Heart left ventricle (tissue), 16 donors: ENCODE results near the gene WNT10A. TPM values are rescaled to one million over a fixed set of nuclear protein-coding genes. Genes with fewer than 3 reads are reported as not detected.

ENCODE experiments used
- ATAC-seq, 4 donors: fragments of 200-7000 bp; cut with Tn5 transposase; one replicate each; pipeline ENCODE4 v1.9.1; 2020 to 2022; ENCODE audit warnings: moderate library complexity in 4 of 4, mild to moderate bottlenecking in 3 of 4, moderate number of reproducible peaks in 1 of 4
- DNase-seq, 5 donors: peaks; one replicate each; pipeline ENCODE4 v3.0.0-alpha.2; 2020
- H3K27ac ChIP-seq, 12 donors: fragments of 200-600 bp; sonication (generic) in 4 of 12; one replicate each; pipeline versions ENCODE4 v1.5.0 to v1.8.0; 2016 to 2022; ENCODE audit warnings: mild to moderate bottlenecking in 2 of 12
- H3K27me3 ChIP-seq, 9 donors: fragments of 200-600 bp; sonication (generic) in 2 of 9; one replicate each; pipeline versions ENCODE4 v1.5.1 to v1.8.0; 2016 to 2022; ENCODE audit warnings: mild to moderate bottlenecking in 3 of 9
- H3K36me3 ChIP-seq, 9 donors: fragments of 200-600 bp; sonication (generic) in 2 of 9; one replicate each; pipeline versions ENCODE4 v1.5.0 to v1.8.0; 2018 to 2022; ENCODE audit warnings: mild to moderate bottlenecking in 2 of 9
- H3K4me1 ChIP-seq, 12 donors: fragments of 200-600 bp; sonication (generic) in 4 of 12; one replicate each; pipeline versions ENCODE4 v1.5.0 to v1.8.0; 2016 to 2022; ENCODE audit warnings: mild to moderate bottlenecking in 3 of 12
- H3K4me3 ChIP-seq, 12 donors: fragments of 200-600 bp; sonication (generic) in 4 of 12; one replicate each; pipeline versions ENCODE4 v1.5.0 to v1.8.0; 2017 to 2022; ENCODE audit warnings: mild to moderate bottlenecking in 9 of 12, moderate library complexity in 4 of 12
- H3K9me3 ChIP-seq, 12 donors: fragments of 200-600 bp; sonication (generic) in 4 of 12; one replicate each; pipeline versions ENCODE4 v1.5.0 to v1.8.0; 2016 to 2022; ENCODE audit warnings: mild to moderate bottlenecking in 1 of 12
- POLR2A ChIP-seq, 2 donors: fragments of 450-650 bp; IDR thresholded peaks; one replicate each; pipeline ENCODE4 v1.6.1; 2017; ENCODE audit warnings: antibody characterized with exemption in 2 of 2, mild to moderate bottlenecking in 2 of 2, moderate library complexity in 2 of 2
- WGBS, 4 donors: extraction: QIAGEN DNeasy Blood & Tissue Kit in 2 of 4; methylation state at CpG; one replicate each; pipeline versions ENCODE4 v1.1.5 to v1.1.7; 2013 to 2018; 5-methylcytosine and 5-hydroxymethylcytosine counted together
- intact Hi-C, 10 donors: fragments of 100-400 bp; cut with DNase I; formaldehyde crosslinking; loops; one replicate each; pipeline versions ENCODE4 v1.11.1 to v1.14.2; 2022
- polyA plus RNA-seq, 2 donors: library from polyadenylated mRNA; stranded (reverse); fragments of 200-250 nt; gene quantifications; one replicate each; pipeline ENCODE4 v1.2.3, GENCODE V29; 2013
- total RNA-seq, 9 donors: library from RNA; depleted of rRNA in 2 of 9; stranded (reverse); fragments of >200 nt in 2 of 9; fragmentation: NEBNext Ultra II Directional in 3 of 9; extraction: Animal tissue kit (Norgen Biotek cat#: 25700) in 3 of 9; gene quantifications; one replicate each; pipeline versions ENCODE4 v1.1.0 to v1.2.4, GENCODE V29; 2016 to 2023
- TF ChIP-seq, protein P1 (sequence below), 12 donors: fragments of 200-600 bp; sonication (generic) in 4 of 12; IDR thresholded peaks; one replicate each; pipeline versions ENCODE4 v1.5.0 to v1.8.0; 2018 to 2022; ENCODE audit warnings: antibody characterized with exemption in 12 of 12, mild to moderate bottlenecking in 5 of 12
- donor health status: ischemic (EF 13 %, LVEDD 7.1; RV severe dilation, severe dysfunction).
- donor health status: healthy with polysubstance abuse.
- donor health status: DM: no; HTN: yes; CAD: no.
- donor health status: DM: no; HTN: no; CAD: no.
- donor health status: ischemic (EF 25% LVEDD 6.9; RV normal size, moderate dysfunction).
- donor health status: ischemic (EF 25% LVEDD 5.7; RV mildly dilated, moderate dysfunction).
- donor health status: healthy.
- donor health status: DM: yes; HTN: yes; CAD: no.
- donor health status: ischemic (EF 35%, LVEDD 5.7; RV mildly dilated, moderate dysfunction).
- donor health status: nonischemic (EF 11% LVEDD 7.7; RV severe dilation, severe dysfunction).
- donor health status: DM: yes; HTN: yes; CAD: no.
- donor health status: PGD.
- donor health status: ischemic (EF 29% LVEDD 5.4; RV normal size, mild dysfunction).
- donor health status: nonischemic (EF 23%, LVEDD 6.1; RV moderate dilation, normal function).

Gene WNT10A
- total and polyA plus RNA-seq, 11 donors: 0.08 to 1.3 (median 0.16) TPM; not detected in 8

DNA sequence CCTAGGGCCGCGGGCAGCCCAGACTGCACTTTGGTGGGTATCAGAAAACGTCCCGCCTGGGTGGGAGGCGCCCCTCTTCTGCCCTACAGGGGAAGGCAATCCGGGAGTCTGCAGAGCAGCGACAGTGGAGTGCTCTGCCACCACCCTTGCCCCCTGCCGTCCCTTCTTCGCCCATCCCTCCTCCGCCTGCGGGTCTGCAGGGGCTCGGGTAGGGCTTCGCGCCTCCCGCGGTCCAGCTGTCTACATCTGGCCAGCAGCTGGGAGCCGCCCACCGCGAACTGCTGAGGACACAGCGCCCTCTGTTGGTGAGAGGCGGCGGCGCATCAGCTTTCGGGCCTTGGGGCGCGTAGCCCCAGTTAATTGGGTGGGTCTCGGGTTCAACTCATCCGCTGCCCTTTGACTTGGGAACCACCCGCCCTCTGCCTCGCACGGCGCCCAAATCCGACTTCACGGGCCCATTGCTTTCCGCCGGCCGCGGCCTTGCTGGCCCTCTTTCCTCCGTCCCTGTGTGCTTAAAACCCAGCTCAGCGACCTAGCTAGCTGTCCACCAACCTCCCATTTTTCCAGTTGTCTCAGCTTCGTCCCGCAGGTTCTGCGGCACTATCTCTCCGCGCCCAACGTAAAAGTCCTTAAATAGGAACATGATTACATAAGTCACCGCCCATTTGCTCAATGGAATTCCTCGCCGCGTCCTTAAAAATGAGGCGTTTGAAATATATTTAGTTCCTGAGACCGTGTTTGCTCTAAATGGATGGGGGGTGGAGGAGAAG is 17.6 kb downstream of the WNT10A start:
- peak; percentile 58 to 88 (median 70) for DNase-seq
- peak; percentile 79 to 88 (median 80) for ATAC-seq
- peaks cover 39 to 97% (median 86%) of the 10 kb centered on the region in 9 donors for H3K27me3 ChIP-seq
- H3K9me3 ChIP-seq: no peaks in the 10 kb centered on the region
- 3 to 6% (median 4%) methylated on average over 15 to 52 of the region's 52 CpGs for WGBS, 4 donors
- peaks cover 0 to 33% (median 16%) of the 10 kb centered on the region in 12 donors for H3K4me1 ChIP-seq
- intact Hi-C loops: loop anchor here in 9 of 10 donors (1.0 to 5.0 kb wide), 4 partner anchors 21 to 46 kb away; no protein-coding TSS in a partner anchor
- H3K27ac ChIP-seq: no peak overlapping the region
- TF ChIP-seq, protein P1, sequence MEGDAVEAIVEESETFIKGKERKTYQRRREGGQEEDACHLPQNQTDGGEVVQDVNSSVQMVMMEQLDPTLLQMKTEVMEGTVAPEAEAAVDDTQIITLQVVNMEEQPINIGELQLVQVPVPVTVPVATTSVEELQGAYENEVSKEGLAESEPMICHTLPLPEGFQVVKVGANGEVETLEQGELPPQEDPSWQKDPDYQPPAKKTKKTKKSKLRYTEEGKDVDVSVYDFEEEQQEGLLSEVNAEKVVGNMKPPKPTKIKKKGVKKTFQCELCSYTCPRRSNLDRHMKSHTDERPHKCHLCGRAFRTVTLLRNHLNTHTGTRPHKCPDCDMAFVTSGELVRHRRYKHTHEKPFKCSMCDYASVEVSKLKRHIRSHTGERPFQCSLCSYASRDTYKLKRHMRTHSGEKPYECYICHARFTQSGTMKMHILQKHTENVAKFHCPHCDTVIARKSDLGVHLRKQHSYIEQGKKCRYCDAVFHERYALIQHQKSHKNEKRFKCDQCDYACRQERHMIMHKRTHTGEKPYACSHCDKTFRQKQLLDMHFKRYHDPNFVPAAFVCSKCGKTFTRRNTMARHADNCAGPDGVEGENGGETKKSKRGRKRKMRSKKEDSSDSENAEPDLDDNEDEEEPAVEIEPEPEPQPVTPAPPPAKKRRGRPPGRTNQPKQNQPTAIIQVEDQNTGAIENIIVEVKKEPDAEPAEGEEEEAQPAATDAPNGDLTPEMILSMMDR (IDR thresholded peaks at IDR 0.05): peak; percentile 87 to 97 (median 94)
- TF ChIP-seq POLR2A (IDR thresholded peaks at IDR 0.05): no peak
- no peaks in the 10 kb centered on the region for H3K36me3 ChIP-seq
- peak overlapping the region in 9 of 12 donors; percentile 5 to 41 (median 14) for H3K4me3 ChIP-seq

DNA sequence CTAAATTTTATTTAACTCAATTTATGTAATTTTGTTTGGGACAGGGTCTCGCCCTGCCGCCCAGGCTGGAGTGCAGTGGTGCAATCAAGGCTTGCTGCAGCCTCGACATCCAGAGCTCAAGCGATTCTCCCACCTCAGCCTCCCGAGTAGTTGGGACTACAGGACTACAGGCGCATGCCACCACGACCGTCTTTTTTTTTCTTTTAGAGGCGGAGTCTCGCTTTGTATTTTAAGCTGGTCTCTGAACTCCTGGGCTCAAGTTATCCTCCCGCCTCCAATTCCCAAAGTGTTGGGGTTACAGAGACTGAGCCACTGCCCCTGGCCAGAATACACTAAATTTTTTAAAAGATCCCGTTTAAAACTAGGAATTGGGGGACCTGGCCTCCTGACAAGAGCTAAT is 18.5 kb downstream of the WNT10A start:
- Histone ChIP-seq H3K36me3 (no peaks in the 10 kb centered on the region), H3K27ac (no peak overlapping the region), H3K4me3 (peak overlapping the region in 1 of 12 donors; percentile 8), H3K27me3 (peaks cover 34 to 97% (median 82%) of the 10 kb centered on the region in 9 donors), H3K4me1 (peaks cover 0 to 30% (median 15%) of the 10 kb centered on the region in 12 donors), H3K9me3 (no peaks in the 10 kb centered on the region)
- WGBS, 4 donors: 29 to 39% (median 34%) methylated on average over 12 of the region's 12 CpGs
- intact Hi-C loops: loop anchor here in 7 of 10 donors (2.0 to 5.0 kb wide), 3 partner anchors 22 to 47 kb away; no protein-coding TSS in a partner anchor
- TF ChIP-seq POLR2A (IDR thresholded peaks at IDR 0.05): no peak
- DNase-seq (no peak), ATAC-seq (no peak)

DNA sequence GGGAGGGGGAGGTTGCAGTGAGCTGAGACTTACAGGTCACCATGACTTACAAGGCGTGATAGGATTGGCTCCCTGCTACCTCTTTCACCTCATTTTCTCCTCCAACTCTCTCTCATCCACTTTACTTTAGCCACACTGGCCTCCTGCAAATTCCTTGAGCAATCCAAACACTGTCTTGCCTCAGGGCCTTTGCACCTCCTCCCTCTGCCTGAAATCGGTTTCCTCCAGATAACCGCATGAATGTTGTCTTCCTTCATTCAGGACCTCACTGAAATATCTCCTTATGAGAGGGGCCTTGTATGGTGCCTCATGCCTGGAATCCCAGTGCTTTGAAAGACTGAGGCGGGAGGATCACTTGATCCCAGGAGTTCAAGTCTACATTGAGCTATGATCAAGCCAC is 21.8 kb downstream of the WNT10A start:
- WGBS, 4 donors: 86 to 91% (median 88%) methylated on average over 4 of the region's 4 CpGs
- intact Hi-C loops: no loop called here
- no peaks in the 10 kb centered on the region for H3K9me3 ChIP-seq
- H3K36me3 ChIP-seq: no peaks in the 10 kb centered on the region
- ATAC-seq (no peak), DNase-seq (no peak)
- H3K27me3 ChIP-seq: peaks cover 9 to 74% (median 57%) of the 10 kb centered on the region in 9 donors
- H3K4me1 ChIP-seq: peaks cover 0 to 15% (median 9%) of the 10 kb centered on the region in 12 donors
- no peak overlapping the region for H3K4me3 ChIP-seq
- H3K27ac ChIP-seq: no peak overlapping the region
- TF ChIP-seq, protein P1 (IDR thresholded peaks at IDR 0.05): no peak
- no peak for TF ChIP-seq POLR2A (IDR thresholded peaks at IDR 0.05)

DNA sequence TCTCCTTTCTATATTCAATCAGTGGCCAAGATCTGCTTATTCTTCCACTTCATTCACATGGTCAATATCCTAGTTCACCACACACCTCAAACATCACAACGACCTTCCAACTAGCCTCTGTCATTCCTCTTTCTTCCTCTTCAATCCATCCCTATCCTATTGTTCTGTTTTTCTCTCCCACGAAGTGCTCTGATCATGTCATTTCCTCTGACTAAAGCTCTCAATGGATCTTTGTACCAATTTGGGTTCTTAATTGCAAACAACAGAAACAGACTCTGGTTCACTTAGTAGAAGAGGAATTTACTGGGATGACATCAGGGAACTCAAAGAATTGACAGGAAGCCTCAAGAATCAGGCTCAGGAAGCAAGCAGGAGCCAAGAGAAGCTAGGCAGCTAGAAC is 23.5 kb downstream of the WNT10A start:
- 20 to 24% (median 22%) methylated on average over 2 of the region's 2 CpGs for WGBS, 4 donors
- ATAC-seq (no peak), DNase-seq (no peak)
- no peak overlapping the region for H3K4me3 ChIP-seq
- no peaks in the 10 kb centered on the region for H3K9me3 ChIP-seq
- no peak overlapping the region for H3K27ac ChIP-seq
- intact Hi-C loops: no loop called here
- no peaks in the 10 kb centered on the region for H3K36me3 ChIP-seq
- H3K4me1 ChIP-seq: peaks cover 0 to 8% (median 2%) of the 10 kb centered on the region in 12 donors
- H3K27me3 ChIP-seq: peaks cover 0 to 56% (median 39%) of the 10 kb centered on the region in 9 donors
- TF ChIP-seq, protein P1 (IDR thresholded peaks at IDR 0.05): no peak
- TF ChIP-seq POLR2A (IDR thresholded peaks at IDR 0.05): no peak
